ENCODE data around the gene PLA2G3.

Gene PLA2G3

DNA sequence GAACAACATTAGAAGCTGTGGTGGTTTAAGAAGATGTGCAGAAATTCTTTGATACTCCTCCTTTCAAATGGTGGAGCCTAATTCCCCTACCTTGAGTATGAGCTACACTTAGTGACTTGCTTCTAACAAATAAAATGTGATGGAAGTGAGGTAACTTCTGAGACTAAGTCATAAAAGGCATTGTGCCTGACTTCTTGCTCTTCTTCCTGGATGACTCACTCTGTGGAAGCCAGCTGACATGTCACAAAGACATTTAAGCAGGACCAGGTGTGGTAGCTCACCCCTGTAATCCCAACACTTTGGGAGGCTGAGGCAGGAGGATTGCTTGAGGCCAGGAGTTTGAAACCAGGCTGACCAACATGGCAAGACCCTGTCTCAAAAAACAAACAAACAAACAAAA is 3.9 kb upstream of the PLA2G3 start:
- no peak for DNase-seq

DNA sequence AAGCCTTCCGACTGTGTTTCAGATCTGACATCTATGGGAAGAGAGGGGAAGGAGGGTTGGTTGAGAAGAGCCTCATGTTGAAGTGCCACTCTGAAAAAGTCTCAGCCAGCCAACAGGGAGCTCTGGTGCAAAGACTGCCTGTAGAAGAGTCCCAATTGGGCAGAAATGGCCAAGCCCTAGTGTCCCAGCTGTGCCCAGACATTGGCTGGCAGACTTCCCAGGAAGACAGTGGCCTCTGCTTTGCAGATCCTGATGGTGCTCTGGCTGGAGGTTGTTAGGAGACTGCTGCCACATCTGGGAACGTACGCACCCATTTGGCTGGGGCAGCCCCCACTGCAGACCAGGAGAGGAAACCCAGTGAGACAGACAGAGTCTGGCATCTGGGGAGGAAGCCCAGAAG is 3.2 kb upstream of the PLA2G3 start:
- DNase-seq: no peak

DNA sequence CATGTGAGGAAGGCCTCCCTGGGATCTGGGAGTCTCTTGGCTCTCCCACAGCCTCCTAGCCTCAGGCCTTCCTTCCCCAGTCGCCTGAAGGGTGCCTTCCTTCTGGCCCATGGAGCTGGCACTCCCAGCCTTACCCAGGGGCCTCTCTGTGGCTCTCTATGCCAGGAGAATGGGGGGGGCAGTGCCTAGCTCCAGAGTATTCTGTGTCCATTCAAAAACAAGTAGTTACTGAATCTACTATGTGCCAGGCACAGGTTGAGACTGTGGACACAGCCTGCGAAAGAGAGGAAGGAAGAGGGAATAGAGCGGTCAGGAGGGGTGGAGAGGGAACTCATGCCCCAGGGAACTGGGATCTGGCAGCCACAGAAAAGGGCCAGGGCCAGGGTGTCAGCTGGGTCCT is 2.7 kb upstream of the PLA2G3 start:
- DNase-seq: no peak

DNA sequence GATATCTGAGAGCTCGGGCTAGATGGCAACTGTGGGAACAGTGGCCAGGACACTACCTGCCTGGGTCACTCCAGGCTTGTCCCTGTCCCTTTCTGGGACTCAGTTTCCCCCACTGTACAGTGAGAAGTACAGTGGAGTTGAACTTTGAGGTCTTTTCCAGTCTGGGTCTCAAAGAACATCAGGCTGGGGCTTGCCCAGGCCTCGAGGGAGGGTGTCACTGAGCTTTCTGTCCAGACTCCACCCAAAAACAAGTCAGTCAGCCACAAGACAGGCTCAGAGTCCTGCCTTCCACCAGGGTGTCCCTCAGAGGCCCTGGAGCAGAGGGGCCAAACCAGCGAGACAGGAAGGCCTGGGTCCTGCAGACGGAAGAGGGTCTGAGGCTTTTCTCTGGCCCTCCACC is 2.0 kb upstream of the PLA2G3 start:
- DNase-seq: no peak

DNA sequence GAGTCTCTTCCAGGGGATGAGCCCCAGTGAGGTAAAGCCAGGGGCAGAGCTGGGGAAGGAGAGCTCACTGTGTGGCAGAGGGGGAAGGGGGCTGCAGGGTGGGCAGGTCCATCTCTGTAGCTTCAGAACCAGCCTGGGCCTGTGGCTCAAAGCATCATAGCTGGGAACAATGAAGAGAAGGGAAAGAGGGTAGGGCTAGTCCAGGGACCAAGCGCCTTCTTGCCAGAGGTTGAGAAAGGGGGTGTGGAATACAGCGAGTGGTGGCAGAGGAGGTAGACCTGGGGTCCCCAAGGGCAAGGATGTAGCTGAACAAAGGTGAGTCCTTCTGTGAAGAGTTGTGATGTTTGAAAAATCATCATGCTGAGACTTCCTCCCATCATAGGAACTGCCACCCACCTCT is 1.2 kb upstream of the PLA2G3 start:
- no peak for DNase-seq

DNA sequence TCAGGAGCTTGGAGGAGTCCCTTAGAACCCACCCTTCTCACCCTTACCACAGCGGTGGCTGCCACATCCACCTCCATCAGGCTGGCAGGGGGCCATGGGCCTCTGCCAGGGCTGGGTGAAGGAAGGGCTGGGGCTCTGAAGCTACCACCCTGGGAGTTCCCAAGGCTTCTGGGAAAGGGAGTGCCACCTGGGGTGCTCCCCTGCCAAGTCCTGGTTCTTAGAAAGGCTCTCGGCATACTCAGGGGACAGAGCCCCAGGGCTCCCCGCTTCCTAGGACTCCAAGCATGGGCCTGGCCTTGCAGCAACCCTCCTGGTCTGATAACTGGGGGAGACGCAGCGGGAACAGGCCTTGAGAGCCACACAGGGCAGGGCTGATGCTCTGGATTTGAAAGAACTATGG is 438 bp upstream of the PLA2G3 start:
- DNase-seq: no peak

DNA sequence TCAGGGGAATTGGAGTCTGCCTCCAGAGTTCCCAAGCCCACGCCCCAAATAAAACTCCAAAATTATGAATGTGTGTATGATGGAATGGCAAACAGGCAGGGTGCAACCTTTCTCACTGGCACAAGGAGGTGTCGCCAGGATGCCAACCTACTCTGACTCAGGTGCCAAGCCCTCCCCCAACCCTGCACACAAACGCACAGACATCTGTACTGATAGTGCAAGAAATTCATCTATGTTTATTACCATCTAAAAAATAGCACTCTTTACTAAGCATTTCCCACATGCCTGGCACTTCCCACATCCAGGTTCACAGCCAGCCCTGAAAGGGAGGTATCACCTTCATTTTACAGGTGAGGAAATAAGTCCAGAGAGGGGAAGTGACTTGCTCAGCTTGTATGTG is 1.2 kb downstream of the PLA2G3 start:
- DNase-seq: no peak

DNA sequence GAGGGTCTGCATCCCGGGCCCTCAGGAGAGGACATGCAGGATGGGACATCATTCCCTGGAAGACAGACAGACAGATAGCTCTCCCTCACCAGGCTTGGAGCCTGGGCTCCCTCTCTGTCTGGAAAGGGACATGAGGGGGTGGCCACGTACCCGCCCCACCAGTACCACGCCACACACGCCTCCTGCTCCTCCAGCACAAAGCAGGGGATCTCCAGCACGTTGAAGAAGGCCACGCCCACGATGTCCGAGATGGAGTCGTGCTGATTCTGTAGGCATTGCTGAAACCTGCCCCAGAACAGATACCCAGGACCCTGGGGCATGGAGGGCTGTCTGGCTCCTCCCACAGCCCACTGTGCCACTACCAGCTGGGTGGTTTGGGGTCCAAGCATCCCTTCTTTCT is 2.2 kb downstream of the PLA2G3 start:
- no peak for DNase-seq

DNA sequence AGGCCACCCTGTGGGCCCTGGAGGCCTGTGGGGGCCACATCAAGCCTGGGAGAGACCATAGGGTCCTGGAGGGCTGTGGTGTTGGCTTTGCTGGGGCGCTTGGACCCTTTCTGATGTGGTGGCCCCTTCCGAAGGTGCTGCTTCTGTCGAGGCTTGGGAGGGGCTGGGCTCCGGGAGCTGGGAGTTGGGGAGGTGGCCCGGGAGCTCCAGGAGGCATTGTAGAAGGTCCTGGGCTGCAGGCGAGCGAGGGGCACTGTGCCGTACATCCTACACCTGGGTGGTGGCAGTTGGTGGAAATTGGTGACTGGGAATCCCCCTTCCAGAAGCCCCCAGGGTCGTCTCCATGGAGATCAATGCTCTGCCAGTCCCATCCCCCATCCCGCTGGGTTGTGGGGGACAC is 2.6 kb downstream of the PLA2G3 start:
- no peak for DNase-seq

DNA sequence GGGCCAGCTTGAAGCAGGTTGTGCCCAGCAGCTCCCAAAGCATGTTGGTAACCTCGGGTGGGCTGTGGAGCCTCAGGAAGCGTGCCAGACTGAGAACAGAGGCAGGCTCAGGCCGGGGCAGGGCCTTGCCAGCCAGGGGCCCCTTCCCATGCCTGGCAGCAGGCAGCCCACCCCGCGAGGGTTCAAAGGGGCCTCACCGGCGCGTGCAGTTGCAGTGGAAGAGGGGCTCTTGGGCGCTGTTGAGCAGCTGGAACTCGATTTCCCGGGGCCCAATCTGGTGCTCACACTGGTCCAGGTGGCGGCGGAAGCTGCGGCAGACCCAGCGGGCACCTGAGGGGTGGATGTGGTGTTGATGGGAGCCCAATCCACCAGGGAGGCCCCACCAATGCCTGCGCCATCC is 3.6 kb downstream of the PLA2G3 start:
- no peak for DNase-seq

DNA sequence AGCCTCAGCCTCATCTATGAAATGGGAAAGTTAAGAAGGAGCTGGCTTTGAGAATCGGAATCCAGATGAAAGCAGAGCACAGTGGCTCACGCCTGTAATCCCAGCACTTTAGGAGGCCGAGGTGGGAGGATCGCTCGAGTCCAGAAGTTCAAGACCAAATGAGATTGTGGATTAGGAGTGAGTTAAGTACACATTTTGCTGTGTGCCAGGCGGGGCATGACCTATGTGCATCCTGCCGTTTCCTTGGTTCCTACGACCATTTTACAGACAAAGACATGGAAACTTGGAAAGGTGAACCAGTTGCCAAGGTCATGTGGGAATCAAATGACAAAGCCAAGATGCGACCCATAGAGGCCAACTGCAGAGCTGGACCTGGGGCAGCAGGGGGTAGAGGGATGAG is 4.2 kb downstream of the PLA2G3 start:
- no peak for DNase-seq

DNA sequence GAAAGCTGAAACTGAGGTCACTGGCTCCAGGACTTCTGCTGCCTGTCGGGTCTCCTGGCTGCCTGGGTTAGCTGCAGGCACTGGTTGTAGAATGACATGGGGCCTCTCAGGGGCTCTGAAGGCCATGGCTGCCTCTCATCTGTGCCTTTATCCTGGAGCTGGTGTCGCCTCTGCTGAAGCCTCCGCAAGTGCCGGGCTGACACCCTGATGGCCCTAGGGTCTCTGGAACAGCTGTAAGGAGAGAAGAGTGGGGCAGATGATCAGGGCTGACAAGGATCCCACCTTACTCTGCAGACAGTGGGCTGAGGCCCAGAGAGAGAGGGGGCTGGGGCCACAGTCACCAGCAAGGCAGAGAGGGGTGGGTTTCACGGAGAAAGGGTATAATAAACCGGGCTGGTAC is 4.6 kb downstream of the PLA2G3 start:
- DNase-seq: no peak

DNA sequence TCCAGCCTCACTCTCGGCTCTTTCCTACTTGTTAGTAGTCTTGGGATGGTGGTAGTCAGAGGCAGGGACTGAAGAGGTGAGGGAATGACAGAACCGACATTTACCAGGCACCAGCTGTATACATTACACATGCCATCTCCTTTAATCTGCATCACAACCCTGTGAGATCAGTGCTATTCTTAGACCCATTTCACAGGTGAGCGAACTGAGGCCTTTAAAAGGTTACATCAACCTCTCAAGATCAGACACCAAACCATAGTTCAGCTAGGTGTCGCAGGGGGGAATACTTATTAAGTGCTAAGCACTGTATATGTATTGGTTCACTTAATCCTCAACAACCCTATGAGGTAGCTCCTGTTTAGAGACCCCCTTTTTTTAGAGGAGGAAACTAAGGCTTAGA is 5.6 kb downstream of the PLA2G3 start:
- DNase-seq: no peak

DNA sequence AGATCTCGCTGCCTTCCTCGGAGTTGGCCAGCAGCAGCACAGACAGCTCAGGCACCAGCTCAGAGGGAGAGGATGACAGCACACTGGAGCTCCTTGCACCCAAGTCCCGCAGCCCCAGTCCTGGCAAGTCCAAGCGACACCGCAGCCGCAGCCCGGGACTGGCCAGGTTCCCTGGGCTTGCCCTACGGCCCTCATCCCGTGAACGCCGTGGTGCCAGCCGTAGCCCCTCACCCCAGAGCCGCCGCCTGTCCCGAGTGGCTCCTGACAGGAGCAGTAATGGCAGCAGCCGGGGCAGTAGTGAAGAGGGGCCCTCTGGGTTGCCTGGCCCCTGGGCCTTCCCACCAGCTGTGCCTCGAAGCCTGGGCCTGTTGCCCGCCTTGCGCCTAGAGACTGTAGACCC is 6.4 kb downstream of the PLA2G3 start:
- DNase-seq: no peak

DNA sequence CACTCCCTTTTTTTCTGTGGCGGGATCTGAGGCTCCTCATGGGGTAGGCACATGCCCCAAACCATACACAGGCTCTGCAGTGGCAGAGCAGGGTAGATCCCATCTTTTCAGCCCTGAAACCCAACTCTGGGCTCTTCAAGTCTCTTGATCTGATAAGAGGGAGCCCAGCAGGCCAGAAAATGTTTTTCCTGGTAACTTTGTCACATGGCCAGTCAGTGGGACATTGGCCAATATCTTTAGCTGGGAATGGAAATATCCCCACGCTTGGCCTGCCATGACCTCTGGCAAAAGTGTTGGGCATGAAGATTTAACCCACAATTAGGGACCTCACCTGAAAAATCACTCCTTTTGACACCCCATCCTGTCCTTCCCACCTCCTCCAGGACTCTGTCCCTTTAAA is 9.4 kb downstream of the PLA2G3 start:
- no peak for DNase-seq

DNA sequence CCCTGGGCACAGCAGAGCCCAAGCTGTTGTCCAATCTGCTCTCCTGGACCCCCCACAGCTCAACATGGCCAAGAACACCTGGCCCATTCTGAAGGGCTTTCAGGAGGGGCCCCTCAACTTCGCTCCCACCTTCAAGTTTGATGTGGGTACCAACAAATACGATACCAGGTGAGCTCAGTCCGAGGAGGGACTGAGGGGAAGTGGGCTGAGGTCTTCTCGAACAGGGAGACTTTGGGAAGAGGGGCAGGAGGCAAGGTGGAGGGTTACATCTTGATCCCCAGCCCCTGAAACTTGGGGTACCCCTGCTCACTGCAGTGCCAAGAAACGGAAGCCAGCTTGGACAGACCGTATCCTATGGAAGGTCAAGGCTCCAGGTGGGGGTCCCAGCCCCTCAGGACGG is 12.2 kb downstream of the PLA2G3 start:
- DNase-seq: no peak

DNA sequence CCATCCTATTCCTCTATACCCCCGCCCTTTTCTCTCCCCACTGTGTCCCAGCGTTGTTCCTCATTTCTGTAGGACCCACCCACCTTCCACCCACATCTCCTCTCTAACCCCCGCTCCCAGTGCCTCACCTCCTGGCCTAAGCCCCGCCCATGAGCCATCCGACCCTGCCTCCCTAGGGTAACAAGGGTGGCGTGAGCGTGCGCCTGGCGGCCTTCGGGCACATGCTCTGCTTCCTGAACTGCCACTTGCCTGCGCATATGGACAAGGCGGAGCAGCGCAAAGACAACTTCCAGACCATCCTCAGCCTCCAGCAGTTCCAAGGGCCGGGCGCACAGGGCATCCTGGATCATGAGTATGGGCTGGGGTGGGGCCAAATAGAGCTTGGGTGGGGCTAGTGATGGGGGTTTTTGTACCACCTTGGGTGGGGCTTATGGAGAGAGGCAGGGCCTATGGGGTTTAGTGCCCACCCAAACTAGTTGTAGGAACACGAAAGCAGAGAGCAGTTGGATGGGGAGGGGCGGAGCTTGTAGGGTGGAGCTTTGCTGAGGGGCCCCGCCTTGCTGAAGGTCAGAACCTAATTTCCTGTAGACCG is 13.0 kb downstream of the PLA2G3 start:
- DNase-seq: no peak

DNA sequence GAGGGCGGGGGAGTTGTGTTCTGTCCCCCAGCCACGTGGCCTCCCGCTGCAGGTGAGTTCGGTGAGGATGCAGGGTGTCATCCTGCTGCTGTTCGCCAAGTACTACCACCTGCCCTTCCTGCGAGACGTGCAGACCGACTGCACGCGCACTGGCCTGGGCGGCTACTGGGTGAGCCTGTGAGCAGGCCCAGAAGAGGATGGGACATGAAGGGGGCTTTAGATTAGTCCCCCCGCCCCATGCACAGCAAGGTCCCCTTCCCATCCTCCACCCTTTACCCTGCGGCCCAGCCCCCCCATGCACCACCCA is 13.5 kb downstream of the PLA2G3 start:
- DNase-seq: no peak

DNA sequence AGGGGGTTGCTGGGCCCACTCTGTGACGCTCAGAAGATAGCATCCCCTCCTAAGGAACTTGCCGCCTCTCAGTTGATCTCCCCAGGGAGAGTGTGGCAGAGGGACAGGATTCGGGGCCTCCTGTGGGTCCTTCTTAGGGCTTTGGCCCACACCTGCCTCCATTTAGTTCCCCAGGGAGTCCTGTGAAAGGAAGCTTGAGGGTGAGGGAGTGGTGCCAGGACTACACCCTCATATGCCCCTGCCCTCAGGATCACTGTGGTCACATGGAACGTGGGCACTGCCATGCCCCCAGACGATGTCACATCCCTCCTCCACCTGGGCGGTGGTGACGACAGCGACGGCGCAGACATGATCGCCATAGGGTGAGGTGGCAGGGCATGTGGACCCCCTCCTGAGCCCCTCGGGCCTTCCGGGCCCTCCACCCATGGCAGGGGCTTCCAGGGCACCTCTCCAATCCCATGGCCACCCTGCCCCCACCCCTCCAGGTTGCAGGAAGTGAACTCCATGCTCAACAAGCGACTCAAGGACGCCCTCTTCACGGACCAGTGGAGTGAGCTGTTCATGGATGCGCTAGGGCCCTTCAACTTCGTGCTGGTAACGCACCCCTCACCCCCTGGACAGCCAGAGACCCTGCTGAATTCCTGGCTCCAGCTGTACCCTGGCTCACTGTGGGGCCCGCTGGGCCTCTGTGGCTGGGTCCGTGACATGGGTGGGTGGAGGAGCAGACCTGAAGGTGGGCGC is 14.0 kb downstream of the PLA2G3 start:
- DNase-seq: no peak

DNA sequence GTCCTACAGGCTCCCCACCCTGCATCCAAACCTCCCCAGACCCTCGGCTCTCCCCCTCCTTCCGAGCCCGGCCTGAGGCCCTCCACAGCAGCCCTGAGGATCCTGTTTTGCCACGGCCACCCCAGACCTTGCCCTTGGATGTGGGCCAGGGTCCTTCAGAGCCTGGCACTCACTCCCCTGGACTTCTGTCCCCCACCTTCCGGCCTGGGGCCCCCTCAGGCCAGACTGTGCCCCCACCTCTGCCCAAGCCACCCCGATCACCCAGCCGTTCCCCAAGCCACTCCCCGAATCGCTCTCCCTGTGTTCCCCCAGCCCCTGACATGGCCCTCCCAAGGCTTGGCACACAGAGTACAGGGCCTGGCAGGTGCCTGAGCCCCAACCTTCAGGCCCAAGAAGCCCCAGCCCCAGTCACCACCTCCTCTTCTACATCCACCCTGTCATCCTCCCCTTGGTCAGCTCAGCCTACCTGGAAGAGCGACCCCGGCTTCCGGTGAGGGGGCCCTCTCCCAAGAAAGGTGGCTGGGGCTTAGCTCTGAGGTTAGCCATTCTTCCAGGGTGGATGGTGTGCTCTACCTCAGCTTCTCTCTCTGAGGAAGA is 14.7 kb downstream of the PLA2G3 start:
- DNase-seq: no peak

DNA sequence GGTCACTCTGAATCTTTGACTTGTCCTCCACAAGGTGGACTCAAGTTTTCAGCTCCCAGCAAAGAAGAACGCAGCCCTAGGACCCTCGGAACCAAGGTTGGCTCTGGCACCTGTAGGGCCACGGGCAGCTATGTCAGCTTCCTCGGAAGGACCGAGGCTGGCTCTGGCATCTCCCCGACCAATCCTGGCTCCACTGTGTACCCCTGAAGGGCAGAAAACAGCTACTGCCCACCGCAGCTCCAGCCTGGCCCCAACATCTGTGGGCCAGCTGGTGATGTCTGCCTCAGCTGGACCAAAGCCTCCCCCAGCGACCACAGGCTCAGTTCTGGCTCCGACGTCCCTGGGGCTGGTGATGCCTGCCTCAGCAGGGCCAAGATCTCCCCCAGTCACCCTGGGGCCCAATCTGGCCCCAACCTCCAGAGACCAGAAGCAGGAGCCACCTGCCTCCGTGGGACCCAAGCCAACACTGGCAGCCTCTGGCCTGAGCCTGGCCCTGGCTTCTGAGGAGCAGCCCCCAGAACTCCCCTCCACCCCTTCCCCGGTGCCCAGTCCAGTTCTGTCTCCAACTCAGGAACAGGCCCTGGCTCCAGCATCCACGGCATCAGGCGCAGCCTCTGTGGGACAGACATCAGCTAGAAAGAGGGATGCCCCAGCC is 15.4 kb downstream of the PLA2G3 start:
- no peak for DNase-seq

DNA sequence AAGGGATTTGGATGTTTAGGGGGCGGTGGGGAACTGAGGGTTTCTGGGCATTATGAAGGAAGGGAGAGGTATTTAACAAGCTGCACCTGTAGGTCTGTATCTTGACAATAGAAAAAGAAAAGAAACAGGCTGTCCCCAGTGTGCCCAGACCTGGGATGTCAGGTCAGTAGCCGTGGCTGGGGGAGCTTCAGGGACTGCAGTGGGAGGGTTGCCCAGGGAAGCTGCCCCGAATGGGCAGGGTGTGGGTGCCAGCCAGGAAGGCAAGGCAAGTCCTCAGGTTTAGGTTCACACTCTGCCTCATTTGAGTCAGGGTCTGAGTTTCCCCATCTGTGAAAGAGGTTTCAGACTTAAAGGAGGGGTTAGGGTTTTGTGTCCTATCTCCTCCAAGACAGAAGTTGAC is 16.0 kb downstream of the PLA2G3 start:
- no peak for DNase-seq

DNA sequence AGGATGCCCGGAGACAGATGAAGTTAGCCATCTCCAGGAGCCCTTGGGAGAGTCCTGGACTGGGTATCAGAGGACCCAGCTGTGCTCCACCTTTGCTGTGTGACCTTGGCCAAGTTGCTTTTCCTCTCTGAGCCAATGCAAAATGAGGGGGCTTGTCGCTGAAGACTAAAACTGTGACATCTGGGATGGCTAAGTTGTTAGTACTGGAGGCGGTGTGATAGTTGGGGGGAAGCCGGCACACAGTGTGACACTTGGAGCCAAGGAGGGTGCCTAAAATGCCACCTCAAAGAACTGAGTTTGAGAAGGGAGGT is 17.1 kb downstream of the PLA2G3 start:
- no peak for DNase-seq

DNA sequence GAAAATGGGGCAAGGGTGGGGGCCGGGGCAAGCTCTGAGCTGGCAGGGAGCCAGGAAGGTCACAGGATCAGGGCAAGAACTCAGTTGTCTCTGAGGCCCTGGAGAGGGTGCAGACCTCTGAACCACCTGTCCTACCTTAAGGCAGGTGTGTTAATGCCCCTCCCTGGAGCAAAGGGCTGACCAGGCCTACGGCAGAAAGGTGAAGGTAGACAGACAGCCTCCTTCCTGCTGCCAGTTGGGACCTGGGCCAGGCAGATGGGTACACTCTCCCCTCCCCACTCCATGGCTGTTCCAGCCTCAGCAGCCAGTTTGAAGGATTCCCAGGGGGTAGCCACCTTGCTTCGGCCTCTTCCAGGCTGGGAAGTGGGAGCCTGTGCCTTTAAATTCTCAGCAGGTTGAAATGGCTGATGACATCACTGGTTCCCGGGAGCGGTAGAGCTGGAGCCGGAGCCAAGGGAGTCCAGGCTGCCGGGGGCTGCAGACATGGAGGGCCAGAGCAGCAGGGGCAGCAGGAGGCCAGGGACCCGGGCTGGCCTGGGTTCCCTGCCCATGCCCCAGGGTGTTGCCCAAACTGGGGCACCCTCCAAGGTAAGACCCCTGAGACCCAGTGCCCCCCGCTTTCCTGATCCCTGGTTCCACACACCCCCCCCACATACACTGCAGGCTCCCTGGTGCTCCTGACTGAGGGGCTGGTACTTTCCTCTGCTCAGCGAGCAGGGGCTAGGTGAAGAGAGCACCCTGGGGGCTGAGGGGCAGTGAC is 17.6 kb downstream of the PLA2G3 start, which contains the start of gene INPP5J:
Gene INPP5J, plus strand, starts transcription at position 435 of the 760 bp plus-strand sequence. Its CDS starts 49 bp downstream, at position 484.
- no peak for DNase-seq

Data from GF-D8 (cell line).